H1 (cell line): Measurements from ENCODE around the gene HSPA12A. TPM values are rescaled to one million over a fixed set of nuclear protein-coding genes. Genes with fewer than 3 reads are reported as not detected.
A peak's percentile ranks its signal among the peaks of the same experiment; 100 is the strongest.

Experiments used
- CTCF ChIA-PET: fragments of 300-600 bp; sonication (Branson Sonifier 250); formaldehyde crosslinking; loops from one replicate; lab custom pipeline; 2021; ENCODE audit not compliant: partially characterized antibody; lab: Charles Lee
- POLR2A ChIA-PET: fragments of 300-600 bp; sonication (Branson Sonifier 250); formaldehyde crosslinking; loops from one replicate; lab custom pipeline; 2021; ENCODE audit warnings: inconsistent platforms; ENCODE audit not compliant: partially characterized antibody; lab: Charles Lee
- DNase-seq, 2 experiments: peaks; one replicate each; pipeline versions ENCODE4 v3.0.0 to v3.0.0-alpha.2; 2010 to 2022; ENCODE audit warnings: low spot score in 2 of 2, low read depth in 1 of 2, mixed read lengths in 1 of 2
- FAIRE-seq: peaks from 2 replicates; lab custom pipeline; 2011; peaks lifted over from hg19 to GRCh38; lab: Jason Lieb, UNC
- H2AFZ ChIP-seq: 2 replicates; pipeline ENCODE4 v1.8.1; 2012; ENCODE audit warnings: low read length, inconsistent platforms
- H2AK5ac ChIP-seq: 2 replicates; pipeline ENCODE4 v1.6.1; 2013; ENCODE audit warnings: low read depth, low read length
- H2BK120ac ChIP-seq: replicated peaks from 2 replicates; pipeline ENCODE3; 2013; ENCODE audit warnings: low read depth, low read length, inconsistent platforms
- H2BK12ac ChIP-seq: 2 replicates; pipeline ENCODE4 v1.6.1; 2013; ENCODE audit warnings: low read depth, low read length
- H2BK15ac ChIP-seq: 2 replicates; pipeline ENCODE4 v1.6.1; 2013; ENCODE audit warnings: low read length
- H2BK20ac ChIP-seq: 2 replicates; pipeline ENCODE4 v1.6.1; 2013; ENCODE audit warnings: low read length
- H2BK5ac ChIP-seq: 2 replicates; pipeline ENCODE4 v1.6.1; 2013; ENCODE audit warnings: low read depth, low read length
- H3K14ac ChIP-seq: 2 replicates; pipeline ENCODE4 v1.6.1; 2013; ENCODE audit warnings: inconsistent platforms; ENCODE audit not compliant: insufficient read length
- H3K18ac ChIP-seq: 2 replicates; pipeline ENCODE4 v1.6.1; 2013; ENCODE audit warnings: low read length; ENCODE audit errors: extremely low read depth
- H3K23ac ChIP-seq: 2 replicates; pipeline ENCODE4 v1.6.1; 2013; ENCODE audit warnings: inconsistent platforms; ENCODE audit not compliant: insufficient read length
- H3K23me2 ChIP-seq: 2 replicates; pipeline ENCODE4 v1.6.1; 2013; ENCODE audit warnings: low read depth, low read length
- H3K27ac ChIP-seq: 2 replicates; pipeline ENCODE4 v1.6.1; 2011; ENCODE audit warnings: low read depth, low read length, inconsistent platforms
- H3K27me3 ChIP-seq, 4 experiments: replicated peaks in 1 of 4; 1 replicate in 1 of 4; 2 replicates in 3 of 4; pipeline versions ENCODE4 v1.6.1 to v1.8.1; 2011 to 2013; ENCODE audit warnings: low read length in 3 of 4, mild to moderate bottlenecking in 3 of 4, inconsistent platforms in 2 of 4, mixed read lengths in 2 of 4, moderate library complexity in 1 of 4; ENCODE audit not compliant: control insufficient read depth in 3 of 4, insufficient read depth in 3 of 4; ENCODE audit errors: extremely low read depth in 1 of 4
- H3K36me3 ChIP-seq, 4 experiments: 2 replicates each; pipeline versions ENCODE4 v1.6.1 to v1.8.1; 2011 to 2013; ENCODE audit warnings: mild to moderate bottlenecking in 4 of 4, low read length in 3 of 4, moderate library complexity in 2 of 4, control low read depth in 1 of 4, inconsistent platforms in 1 of 4; ENCODE audit not compliant: insufficient read depth in 4 of 4, control insufficient read depth in 2 of 4
- H3K4ac ChIP-seq: replicated peaks from 2 replicates; pipeline ENCODE3; 2013; ENCODE audit warnings: low read length, low read depth, mixed read lengths, inconsistent platforms; ENCODE audit not compliant: insufficient read length
- H3K4me1 ChIP-seq, 4 experiments: replicated peaks in 1 of 4; 1 replicate in 1 of 4; 2 replicates in 3 of 4; pipeline versions ENCODE4 v1.6.1 to v1.8.1; 2011 to 2013; ENCODE audit warnings: low read length in 3 of 4, inconsistent platforms in 2 of 4, mixed read lengths in 1 of 4; ENCODE audit not compliant: insufficient read depth in 4 of 4, control insufficient read depth in 3 of 4
- H3K4me2 ChIP-seq, 2 experiments: 2 replicates each; pipeline versions ENCODE4 v1.6.1 to v1.8.1; 2011 to 2013; ENCODE audit warnings: low read depth in 2 of 2, low read length in 2 of 2, control low read depth in 1 of 2, inconsistent platforms in 1 of 2, mild to moderate bottlenecking in 1 of 2; ENCODE audit not compliant: insufficient read depth in 1 of 2
- H3K4me3 ChIP-seq, 4 experiments: fragments of 200-600, 300-600 bp in 1 of 4; sonication (generic), shearing (Covaris generic), sonication (Bioruptor Twin) in 1 of 4; 2 replicates each; pipeline versions ENCODE4 v1.5.1 to v1.8.1; 2011 to 2016; ENCODE audit warnings: low read length in 4 of 4, low read depth in 3 of 4, control low read depth in 2 of 4, inconsistent platforms in 2 of 4, mild to moderate bottlenecking in 2 of 4, mixed read lengths in 1 of 4, moderate library complexity in 1 of 4; ENCODE audit not compliant: insufficient read depth in 2 of 4; ENCODE audit errors: extremely low read depth in 1 of 4
- H3K56ac ChIP-seq: replicated peaks from 2 replicates; pipeline ENCODE3; 2013; ENCODE audit warnings: low read depth, mild to moderate bottlenecking, mixed read lengths, low read length, inconsistent platforms; ENCODE audit not compliant: insufficient read length
- H3K79me1 ChIP-seq: 2 replicates; pipeline ENCODE4 v1.6.1; 2013; ENCODE audit warnings: low read depth, low read length, control low read depth
- H3K79me2 ChIP-seq, 2 experiments: 2 replicates each; pipeline versions ENCODE4 v1.6.1 to v1.8.1; 2012 to 2013; ENCODE audit warnings: low read length in 2 of 2, mild to moderate bottlenecking in 2 of 2, inconsistent platforms in 1 of 2; ENCODE audit not compliant: insufficient read depth in 2 of 2, control insufficient read depth in 1 of 2
- H3K9ac ChIP-seq, 4 experiments: replicated peaks in 1 of 4; 1 replicate in 1 of 4; 2 replicates in 3 of 4; pipeline versions ENCODE4 v1.6.1 to v1.8.1; 2011 to 2013; ENCODE audit warnings: low read depth in 3 of 4, low read length in 3 of 4, control low read depth in 2 of 4, mild to moderate bottlenecking in 2 of 4, moderate library complexity in 2 of 4, inconsistent platforms in 1 of 4; ENCODE audit errors: extremely low read depth in 1 of 4
- H3K9me3 ChIP-seq, 2 experiments: 2 replicates each; pipeline versions ENCODE4 v1.6.1 to v1.8.1; 2012 to 2013; ENCODE audit warnings: mild to moderate bottlenecking in 2 of 2, moderate library complexity in 2 of 2, control low read depth in 1 of 2, inconsistent platforms in 1 of 2, low read depth in 1 of 2, low read length in 1 of 2, mixed read lengths in 1 of 2; ENCODE audit not compliant: insufficient read depth in 2 of 2
- H4K20me1 ChIP-seq, 2 experiments: replicated peaks in 1 of 2; 2 replicates each; pipeline versions ENCODE3 to v1.8.1; 2011 to 2013; ENCODE audit warnings: inconsistent platforms in 2 of 2, low read length in 2 of 2, mild to moderate bottlenecking in 1 of 2; ENCODE audit not compliant: insufficient read depth in 2 of 2, control insufficient read depth in 1 of 2
- H4K5ac ChIP-seq: 2 replicates; pipeline ENCODE4 v1.6.1; 2013; ENCODE audit warnings: low read length, low read depth, mixed read lengths, inconsistent platforms; ENCODE audit not compliant: insufficient read length
- H4K8ac ChIP-seq: 2 replicates; pipeline ENCODE4 v1.8.0; 2013; ENCODE audit warnings: mild to moderate bottlenecking, moderate library complexity, low read length, inconsistent platforms; ENCODE audit not compliant: insufficient read depth; ENCODE audit errors: extremely low read depth
- H4K91ac ChIP-seq: replicated peaks from 2 replicates; pipeline ENCODE3; 2013; ENCODE audit warnings: low read length, mixed read lengths, inconsistent platforms; ENCODE audit not compliant: insufficient read length
- BCL11A ChIP-seq, 2 experiments: IDR thresholded peaks; one replicate each; pipeline ENCODE4 v1.6.1; 2011; ENCODE audit warnings: low read depth in 2 of 2, low read length in 2 of 2, mild to moderate bottlenecking in 2 of 2
- CHD1 ChIP-seq: IDR thresholded peaks from 2 replicates; pipeline ENCODE4 v1.6.1; 2012; ENCODE audit warnings: low read depth, low read length, improper control_type of control experiment
- CREB1 ChIP-seq: IDR thresholded peaks from 2 replicates; pipeline ENCODE4 v1.6.1; 2012; ENCODE audit warnings: inconsistent platforms
- E2F6 ChIP-seq: IDR thresholded peaks from 2 replicates; pipeline ENCODE4 v1.6.1; 2012; ENCODE audit warnings: inconsistent platforms
- EGR1 ChIP-seq: IDR thresholded peaks from 2 replicates; pipeline ENCODE4 v1.6.1; 2011; ENCODE audit warnings: low read depth, low read length, borderline replicate concordance
- EP300 ChIP-seq, 2 experiments: IDR thresholded peaks; 1 replicate in 1 of 2; 2 replicates in 1 of 2; pipeline ENCODE4 v1.6.1; 2011 to 2012; ENCODE audit warnings: low read depth in 2 of 2, low read length in 2 of 2, mild to moderate bottlenecking in 2 of 2, borderline replicate concordance in 1 of 2, inconsistent platforms in 1 of 2, moderate library complexity in 1 of 2
- FOSL1 ChIP-seq: IDR thresholded peaks from 2 replicates; pipeline ENCODE4 v1.6.1; 2011; ENCODE audit warnings: mild to moderate bottlenecking, low read depth, low read length, moderate library complexity; ENCODE audit not compliant: insufficient read depth
- KDM5A ChIP-seq: fragments of 200-600 bp; IDR thresholded peaks from 2 replicates; pipeline ENCODE4 v1.7.1; 2012; ENCODE audit warnings: mild to moderate bottlenecking, low read length, inconsistent platforms, mixed read lengths
- NANOG ChIP-seq: IDR thresholded peaks from 2 replicates; pipeline ENCODE4 v1.6.1; 2011; ENCODE audit warnings: low read length, low read depth, mild to moderate bottlenecking, inconsistent platforms; ENCODE audit not compliant: insufficient read depth, poor library complexity, severe bottlenecking
- NRF1 ChIP-seq: IDR thresholded peaks from 2 replicates; pipeline ENCODE4 v1.6.1; 2011; ENCODE audit warnings: mild to moderate bottlenecking, low read depth, low read length, improper control_type of control experiment
- RFX5 ChIP-seq: IDR thresholded peaks from 2 replicates; pipeline ENCODE4 v1.6.1; 2011; ENCODE audit warnings: low read depth, low read length, improper control_type of control experiment, borderline replicate concordance
- WGBS, 2 experiments: shearing (Covaris generic) in 1 of 2; methylation state at CpG; one replicate each; pipeline versions ENCODE4 v1.1.6 to v1.1.7; 2013 to 2015; ENCODE audit warnings: low lambda C conversion rate in 2 of 2, mixed read lengths in 2 of 2, inconsistent platforms in 1 of 2, low coverage in 1 of 2, missing lambda C conversion rate in 1 of 2; ENCODE audit not compliant: insufficient replicate concordance in 2 of 2, insufficient coverage in 1 of 2, insufficient read length in 1 of 2; ENCODE audit errors: extremely low coverage in 1 of 2, missing lambda C conversion rate in 1 of 2; 5-methylcytosine and 5-hydroxymethylcytosine counted together
- polyA plus RNA-seq, 7 experiments: library from polyadenylated mRNA; depleted of rRNA in 3 of 7; stranded (reverse) in 5 of 7; unstranded in 2 of 7; fragments of >200 nt in 5 of 7; fragments of 200-250 nt in 2 of 7; gene quantifications; 1 replicate in 5 of 7; 2 replicates in 1 of 7; 4 replicates in 1 of 7; pipeline versions ENCODE4 v1.2.1 to v1.2.3, GENCODE V29; 2011 to 2013; ENCODE audit warnings: missing spikeins in 2 of 7, mixed read lengths in 2 of 7
- total RNA-seq: library from RNA; stranded (reverse); fragmentation: NEBNext Ultra II Directional; extraction: Animal tissue kit (Norgen Biotek cat#: 25700); gene quantifications from 2 replicates; pipeline ENCODE4 v1.2.1, GENCODE V29; 2021

Gene HSPA12A
- total and polyA plus RNA-seq, 2 of the 8 experiments (the other 6 are each of a cell fraction or from before 2014, with no cell fraction given), result 3.1 to 6.9 TPM

GRCh38 chr10:116775488-116776400 is 33.4 kb upstream of the HSPA12A start:
- H3K56ac ChIP-seq, result no peak overlapping the region
- H3K79me2 ChIP-seq, result no peaks in the 10 kb centered on the region
- TF ChIP-seq BCL11A (IDR thresholded peaks at IDR 0.05; ENCODE audit: low read depth in 2 of 2, low read length in 2 of 2) (no peak), NANOG (no peak), CHD1 (no peak), KDM5A (no peak), FOSL1 (no peak), CREB1 (no peak), RFX5 (no peak), NRF1 (no peak), EGR1 (no peak), EP300 (IDR thresholded peaks at IDR 0.05; ENCODE audit: borderline replicate concordance in 1 of 2, low read depth in 2 of 2, low read length in 2 of 2) (no peak), E2F6 (no peak)
- DNase-seq, result no peak
- H2BK5ac ChIP-seq, result no peak overlapping the region
- H2BK12ac ChIP-seq, result peak overlapping the region; percentile 39; the same call in 1 of the 2 replicates
- H4K91ac ChIP-seq, result no peak overlapping the region
- POLR2A ChIA-PET, result no interaction called here
- no peaks in the 10 kb centered on the region for H3K36me3 ChIP-seq
- H3K18ac ChIP-seq, result no peak overlapping the region; the same call in 1 of the 2 replicates
- no peak overlapping the region for H3K23ac ChIP-seq
- H2AFZ ChIP-seq, result no peak overlapping the region
- CTCF ChIA-PET, result interaction anchor here (0.6 to 5.3 kb wide), 9 partner anchors 10 to 330 kb away, joined by 3 to 68 read pairs (median 15); no protein-coding TSS in a partner anchor
- H3K4ac ChIP-seq, result no peak overlapping the region
- H3K27ac ChIP-seq, result no peak overlapping the region
- no peak overlapping the region for H3K4me2 ChIP-seq
- H3K9me3 ChIP-seq, result no peaks in the 10 kb centered on the region
- H3K79me1 ChIP-seq, result no peaks in the 10 kb centered on the region
- no peak overlapping the region for H2BK120ac ChIP-seq
- WGBS, 2 experiments, result 88% methylated on average over 15 of the region's 15 CpGs; no CpG with 5 or more reads in 1 of the 2 experiments
- no peak overlapping the region for H2AK5ac ChIP-seq
- H3K14ac ChIP-seq, result no peak overlapping the region
- H2BK20ac ChIP-seq, result no peak overlapping the region
- H3K4me1 ChIP-seq, result no peaks in the 10 kb centered on the region; a peak in 1 of 7 replicates
- no peak for FAIRE-seq
- H4K8ac ChIP-seq, result no peak overlapping the region; the same call in 1 of the 2 replicates
- 0 out of 2 replicates have a peak overlapping the region, but pooled peaks have one; percentile 72 for H2BK15ac ChIP-seq
- no peaks in the 10 kb centered on the region for H3K23me2 ChIP-seq
- H4K5ac ChIP-seq, result no peak overlapping the region
- H3K9ac ChIP-seq, result no peak overlapping the region
- no peaks in the 10 kb centered on the region for H3K27me3 ChIP-seq
- H3K4me3 ChIP-seq, result no peak overlapping the region
- no peaks in the 10 kb centered on the region for H4K20me1 ChIP-seq
